Esophagus mucosa (tissue), 1 donor: Measurements from ENCODE around the gene PIGX. TPM values are rescaled to one million over a fixed set of nuclear protein-coding genes. Genes with fewer than 3 reads are reported as not detected.
A peak's percentile ranks its signal among the peaks of the same experiment; 100 is the strongest.
"Not testable (repeated sequence)": the region's sequence is repeated elsewhere in the genome, so short reads cannot be mapped to it uniquely, and the experiment has no call there.

ENCODE experiments used
- ATAC-seq: fragments of 200-7000 bp; cut with Tn5 transposase; one replicate; pipeline ENCODE4 v1.9.1; 2020
- total RNA-seq: library from RNA; stranded (reverse); gene quantifications from one replicate; pipeline ENCODE4 v1.2.4, GENCODE V29; 2023
- donor health status: DM: yes; HTN: yes; CAD: no.

PIGX gene
- total RNA-seq, 1 donor from 2014 or later = 20.0 TPM

GRCh38 chr3:196706327-196706726 lies 5.8 kb upstream of the PIGX start:
- ATAC-seq = no peak

GRCh38 chr3:196706731-196707130 lies 5.4 kb upstream of the PIGX start:
- no peak for ATAC-seq

- ATAC-seq = peak; percentile 8
Observed at GRCh38 chr3:196707566-196707965, 4.6 kb upstream of the PIGX start.

GRCh38 chr3:196708467-196708866 lies 3.7 kb upstream of the PIGX start:
- peak; percentile 43 for ATAC-seq

- peak; percentile 75 for ATAC-seq
Observed at GRCh38 chr3:196712514-196713413, 587 bp downstream of the PIGX start.

- ATAC-seq = not testable (repeated sequence)
Observed at GRCh38 chr3:196717162-196717561, 5.0 kb downstream of the PIGX start.

- no peak for ATAC-seq
Observed at GRCh38 chr3:196721097-196721496, 8.9 kb downstream of the PIGX start.

- ATAC-seq = peak; percentile 41
Observed at GRCh38 chr3:196726788-196727675, 14.9 kb downstream of the PIGX start.

GRCh38 chr3:196735751-196736150 lies 23.6 kb downstream of the PIGX start:
- no peak for ATAC-seq

- no peak for ATAC-seq
Observed at GRCh38 chr3:196736670-196737374, 24.6 kb downstream of the PIGX start.

- no peak for ATAC-seq
Observed at GRCh38 chr3:196737655-196738054, 25.5 kb downstream of the PIGX start.

GRCh38 chr3:196739671-196740480 lies 27.7 kb downstream of the PIGX start, which contains the start of gene PAK2:
Gene PAK2, plus strand, starts transcription at chr3:196739857. Its CDS starts 42,790 bp downstream, at chr3:196782647.
- peak; percentile 98 for ATAC-seq

GRCh38 chr3:196740481-196741248 lies 28.5 kb downstream of the PIGX start:
- ATAC-seq = peak; percentile 26

GRCh38 chr3:196741249-196741889 lies 29.2 kb downstream of the PIGX start:
- no peak for ATAC-seq

- ATAC-seq = not testable (repeated sequence)
Observed at GRCh38 chr3:196743569-196743968, 31.4 kb downstream of the PIGX start.

GRCh38 chr3:196749125-196749524 lies 36.9 kb downstream of the PIGX start:
- ATAC-seq = no peak

GRCh38 chr3:196753201-196753600 lies 41.0 kb downstream of the PIGX start:
- no peak for ATAC-seq

GRCh38 chr3:196754091-196754981 lies 42.2 kb downstream of the PIGX start:
- no peak for ATAC-seq

- ATAC-seq = no peak
Observed at GRCh38 chr3:196756732-196757131, 44.6 kb downstream of the PIGX start.
